Stimulated activated naive CD8-positive, alpha-beta T cell treated with anti-CD3 and anti-CD28 coated beads, Interleukin-15, amount 100 ng/mL, for 72 hours (primary cell): ENCODE results near the gene PDGFRB.
"Not testable (repeated sequence)": the region's sequence is repeated elsewhere in the genome, so short reads cannot be mapped to it uniquely, and the experiment has no call there.

Source experiments
- ATAC-seq: fragments of 150-1000 bp; cut with Tn5 transposase; 2 replicates; pipeline ENCODE4 v1.10.0; 2021; ENCODE audit warnings: mild to moderate bottlenecking, moderate library complexity
- DNase-seq, 2 donors: peaks; one replicate each; pipeline ENCODE4 v3.0.0; 2021 to 2022
- H3K27ac Mint-ChIP-seq, 2 donors: one replicate each; pipeline ENCODE4 v1.8.0; 2022; ENCODE audit warnings: mild to moderate bottlenecking in 2 of 2, mixed read lengths in 2 of 2, moderate library complexity in 2 of 2
- H3K27me3 Mint-ChIP-seq: one replicate; pipeline ENCODE4 v1.8.0; 2022; ENCODE audit warnings: mixed read lengths
- H3K4me1 Mint-ChIP-seq: one replicate; pipeline ENCODE4 v1.8.0; 2022; ENCODE audit warnings: mild to moderate bottlenecking, mixed read lengths
- H3K4me3 Mint-ChIP-seq, 2 donors: one replicate each; pipeline ENCODE4 v1.8.0; 2022; ENCODE audit warnings: mild to moderate bottlenecking in 2 of 2, mixed read lengths in 2 of 2, moderate library complexity in 1 of 2
- H3K9me3 Mint-ChIP-seq, 2 donors: one replicate each; pipeline ENCODE4 v1.8.0; 2022; ENCODE audit warnings: mixed read lengths in 2 of 2

PDGFRB gene

GRCh38 chr5:150085191-150085912 is 70.3 kb downstream of the PDGFRB start:
- Mint-ChIP-seq H3K9me3 (no peaks in the 10 kb centered on the region), H3K27ac (no peak overlapping the region), H3K4me3 (no peak overlapping the region), H3K27me3 (peaks cover 63% of the 10 kb centered on the region), H3K4me1 (peaks cover 26% of the 10 kb centered on the region)
- no peak for DNase-seq
- no peak for ATAC-seq

GRCh38 chr5:150084754-150085153 is 70.9 kb downstream of the PDGFRB start:
- not testable (repeated sequence) for H3K9me3 Mint-ChIP-seq, H3K27ac Mint-ChIP-seq, ATAC-seq, H3K4me3 Mint-ChIP-seq, DNase-seq
- Mint-ChIP-seq H3K4me1 (peaks cover 26% of the 10 kb centered on the region), H3K27me3 (peaks cover 63% of the 10 kb centered on the region)

GRCh38 chr5:150082889-150083288 is 72.8 kb downstream of the PDGFRB start:
- DNase-seq (no peak), ATAC-seq (no peak)
- Mint-ChIP-seq H3K27ac (no peak overlapping the region), H3K27me3 (peaks cover 46% of the 10 kb centered on the region), H3K4me3 (no peak overlapping the region), H3K4me1 (peaks cover 26% of the 10 kb centered on the region), H3K9me3 (no peaks in the 10 kb centered on the region)

GRCh38 chr5:150082374-150082773 is 73.3 kb downstream of the PDGFRB start:
- Mint-ChIP-seq H3K27ac (no peak overlapping the region), H3K4me3 (peak overlapping the region in 1 of 2 donors; percentile 50), H3K4me1 (peaks cover 26% of the 10 kb centered on the region), H3K27me3 (peaks cover 41% of the 10 kb centered on the region), H3K9me3 (no peaks in the 10 kb centered on the region)
- ATAC-seq (peak; percentile 33), DNase-seq (no peak)

GRCh38 chr5:150081541-150082283 is 73.9 kb downstream of the PDGFRB start:
- peaks cover 26% of the 10 kb centered on the region for H3K4me1 Mint-ChIP-seq
- DNase-seq, result no peak

GRCh38 chr5:150080696-150081435 is 74.8 kb downstream of the PDGFRB start:
- peaks cover 26% of the 10 kb centered on the region for H3K4me1 Mint-ChIP-seq
- no peaks in the 10 kb centered on the region for H3K9me3 Mint-ChIP-seq
- peaks cover 33% of the 10 kb centered on the region for H3K27me3 Mint-ChIP-seq
- H3K4me3 Mint-ChIP-seq, result no peak overlapping the region
- ATAC-seq, result no peak
- DNase-seq, result no peak
- H3K27ac Mint-ChIP-seq, result no peak overlapping the region

More at GRCh38 chr5:150081541-150082283, 73.9 kb downstream of the PDGFRB start:
- H3K27ac Mint-ChIP-seq, result no peak overlapping the region
- peak overlapping the region in 1 of 2 donors; percentile 50 for H3K4me3 Mint-ChIP-seq
- no peaks in the 10 kb centered on the region for H3K9me3 Mint-ChIP-seq
- H3K27me3 Mint-ChIP-seq, result peaks cover 38% of the 10 kb centered on the region
- peak; percentile 40 for ATAC-seq

- Mint-ChIP-seq H3K4me3 (no peak overlapping the region), H3K27me3 (peaks cover 24% of the 10 kb centered on the region), H3K9me3 (no peaks in the 10 kb centered on the region), H3K27ac (no peak overlapping the region), H3K4me1 (peaks cover 26% of the 10 kb centered on the region)
- DNase-seq (no peak), ATAC-seq (no peak)
Observed at GRCh38 chr5:150079909-150080461, 75.7 kb downstream of the PDGFRB start.

GRCh38 chr5:150078802-150079689 is 76.6 kb downstream of the PDGFRB start:
- Mint-ChIP-seq H3K27me3 (peaks cover 22% of the 10 kb centered on the region), H3K4me3 (no peak overlapping the region), H3K9me3 (no peaks in the 10 kb centered on the region), H3K27ac (peak overlapping the region in 1 of 2 donors; percentile 38), H3K4me1 (peaks cover 26% of the 10 kb centered on the region)
- ATAC-seq (no peak), DNase-seq (no peak)

- H3K27ac Mint-ChIP-seq, result no peak overlapping the region
- H3K4me3 Mint-ChIP-seq, result no peak overlapping the region
- no peaks in the 10 kb centered on the region for H3K9me3 Mint-ChIP-seq
- ATAC-seq, result no peak
- H3K4me1 Mint-ChIP-seq, result peaks cover 22% of the 10 kb centered on the region
- peaks cover 14% of the 10 kb centered on the region for H3K27me3 Mint-ChIP-seq
- DNase-seq, result no peak
Observed at GRCh38 chr5:150077996-150078801, 77.4 kb downstream of the PDGFRB start.

- Mint-ChIP-seq H3K9me3 (no peaks in the 10 kb centered on the region), H3K4me3 (no peak overlapping the region), H3K27me3 (peaks cover 3% of the 10 kb centered on the region), H3K4me1 (peaks cover 10% of the 10 kb centered on the region), H3K27ac (no peak overlapping the region)
- no peak for DNase-seq
- no peak for ATAC-seq
Observed at GRCh38 chr5:150077060-150077459, 78.6 kb downstream of the PDGFRB start.

GRCh38 chr5:150075806-150076205 is 79.8 kb downstream of the PDGFRB start:
- no peak for DNase-seq
- H3K27ac Mint-ChIP-seq, result no peak overlapping the region
- H3K4me3 Mint-ChIP-seq, result no peak overlapping the region
- no peaks in the 10 kb centered on the region for H3K27me3 Mint-ChIP-seq
- no peaks in the 10 kb centered on the region for H3K9me3 Mint-ChIP-seq
- ATAC-seq, result no peak
- H3K4me1 Mint-ChIP-seq, result no peaks in the 10 kb centered on the region

- no peak overlapping the region for H3K27ac Mint-ChIP-seq
- no peak overlapping the region for H3K4me3 Mint-ChIP-seq
- no peaks in the 10 kb centered on the region for H3K9me3 Mint-ChIP-seq
- H3K4me1 Mint-ChIP-seq, result no peaks in the 10 kb centered on the region
- ATAC-seq (no peak), DNase-seq (no peak)
- H3K27me3 Mint-ChIP-seq, result no peaks in the 10 kb centered on the region
Observed at GRCh38 chr5:150075233-150075632, 80.4 kb downstream of the PDGFRB start.

- no peak overlapping the region for H3K27ac Mint-ChIP-seq
- no peaks in the 10 kb centered on the region for H3K9me3 Mint-ChIP-seq
- ATAC-seq, result no peak
- no peak overlapping the region for H3K4me3 Mint-ChIP-seq
- no peaks in the 10 kb centered on the region for H3K27me3 Mint-ChIP-seq
- no peak for DNase-seq
- H3K4me1 Mint-ChIP-seq, result no peaks in the 10 kb centered on the region
Observed at GRCh38 chr5:150073677-150074076, 82.0 kb downstream of the PDGFRB start.

- ATAC-seq, result no peak
- no peaks in the 10 kb centered on the region for H3K9me3 Mint-ChIP-seq
- H3K4me1 Mint-ChIP-seq, result no peaks in the 10 kb centered on the region
- no peak overlapping the region for H3K4me3 Mint-ChIP-seq
- DNase-seq, result no peak
- H3K27ac Mint-ChIP-seq, result no peak overlapping the region
- no peaks in the 10 kb centered on the region for H3K27me3 Mint-ChIP-seq
Observed at GRCh38 chr5:150073086-150073625, 82.5 kb downstream of the PDGFRB start.
